ENCODE results near the gene RIMS4.

RIMS4 gene

DNA sequence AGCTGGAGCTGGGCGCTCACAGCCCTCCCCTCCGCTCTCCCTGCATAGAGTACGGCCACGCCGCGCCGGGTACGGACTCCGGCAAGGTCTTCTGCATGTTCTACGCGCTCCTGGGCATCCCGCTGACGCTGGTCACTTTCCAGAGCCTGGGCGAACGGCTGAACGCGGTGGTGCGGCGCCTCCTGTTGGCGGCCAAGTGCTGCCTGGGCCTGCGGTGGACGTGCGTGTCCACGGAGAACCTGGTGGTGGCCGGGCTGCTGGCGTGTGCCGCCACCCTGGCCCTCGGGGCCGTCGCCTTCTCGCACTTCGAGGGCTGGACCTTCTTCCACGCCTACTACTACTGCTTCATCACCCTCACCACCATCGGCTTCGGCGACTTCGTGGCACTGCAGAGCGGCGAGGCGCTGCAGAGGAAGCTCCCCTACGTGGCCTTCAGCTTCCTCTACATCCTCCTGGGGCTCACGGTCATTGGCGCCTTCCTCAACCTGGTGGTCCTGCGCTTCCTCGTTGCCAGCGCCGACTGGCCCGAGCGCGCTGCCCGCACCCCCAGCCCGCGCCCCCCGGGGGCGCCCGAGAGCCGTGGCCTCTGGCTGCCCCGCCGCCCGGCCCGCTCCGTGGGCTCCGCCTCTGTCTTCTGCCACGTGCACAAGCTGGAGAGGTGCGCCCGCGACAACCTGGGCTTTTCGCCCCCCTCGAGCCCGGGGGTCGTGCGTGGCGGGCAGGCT lies 60.1 kb downstream of the RIMS4 start:
- Histone ChIP-seq H4K20me1 (ENCODE audit: insufficient read depth, low read length, poor library complexity, severe bottlenecking) (no peaks in the 10 kb centered on the region), H3K9ac (ENCODE audit: low read depth, low read length, poor library complexity, severe bottlenecking) (no peak overlapping the region), H3K9me2 (replicated peaks; ENCODE audit: low read depth, low read length) (no peaks in the 10 kb centered on the region), H2AFZ (ENCODE audit: low read length) (no peak overlapping the region), H3K4me2 (ENCODE audit: low read depth, low read length, poor library complexity, severe bottlenecking) (no peak overlapping the region), H3K27me3 (ENCODE audit: insufficient read depth, low read length, poor library complexity, severe bottlenecking) (peaks cover 11% of the 10 kb centered on the region), H3F3A (ENCODE audit: low read depth) (no peaks in the 10 kb centered on the region), H3K4me1 (ENCODE audit: insufficient read depth, low read length, poor library complexity, severe bottlenecking) (no peaks in the 10 kb centered on the region), H3K79me2 (ENCODE audit: insufficient read depth, low read length) (no peaks in the 10 kb centered on the region), H3K4me3 (ENCODE audit: low read length, poor library complexity, severe bottlenecking) (no peak overlapping the region), H3K9me3 (ENCODE audit: insufficient read depth, low read depth, low read length) (no peaks in the 10 kb centered on the region), H3K36me3 (ENCODE audit: insufficient read depth, low read length) (no peaks in the 10 kb centered on the region)
- no peak for TF ChIP-seq EZH2phosphoT487 (IDR thresholded peaks at IDR 0.05; ENCODE audit: borderline replicate concordance)
- TF ChIP-seq, protein P1, sequence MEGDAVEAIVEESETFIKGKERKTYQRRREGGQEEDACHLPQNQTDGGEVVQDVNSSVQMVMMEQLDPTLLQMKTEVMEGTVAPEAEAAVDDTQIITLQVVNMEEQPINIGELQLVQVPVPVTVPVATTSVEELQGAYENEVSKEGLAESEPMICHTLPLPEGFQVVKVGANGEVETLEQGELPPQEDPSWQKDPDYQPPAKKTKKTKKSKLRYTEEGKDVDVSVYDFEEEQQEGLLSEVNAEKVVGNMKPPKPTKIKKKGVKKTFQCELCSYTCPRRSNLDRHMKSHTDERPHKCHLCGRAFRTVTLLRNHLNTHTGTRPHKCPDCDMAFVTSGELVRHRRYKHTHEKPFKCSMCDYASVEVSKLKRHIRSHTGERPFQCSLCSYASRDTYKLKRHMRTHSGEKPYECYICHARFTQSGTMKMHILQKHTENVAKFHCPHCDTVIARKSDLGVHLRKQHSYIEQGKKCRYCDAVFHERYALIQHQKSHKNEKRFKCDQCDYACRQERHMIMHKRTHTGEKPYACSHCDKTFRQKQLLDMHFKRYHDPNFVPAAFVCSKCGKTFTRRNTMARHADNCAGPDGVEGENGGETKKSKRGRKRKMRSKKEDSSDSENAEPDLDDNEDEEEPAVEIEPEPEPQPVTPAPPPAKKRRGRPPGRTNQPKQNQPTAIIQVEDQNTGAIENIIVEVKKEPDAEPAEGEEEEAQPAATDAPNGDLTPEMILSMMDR (conservative IDR thresholded peaks at IDR 0.05; ENCODE audit: low read length), result no peak; the same call in 1 of the 2 replicates

DNA sequence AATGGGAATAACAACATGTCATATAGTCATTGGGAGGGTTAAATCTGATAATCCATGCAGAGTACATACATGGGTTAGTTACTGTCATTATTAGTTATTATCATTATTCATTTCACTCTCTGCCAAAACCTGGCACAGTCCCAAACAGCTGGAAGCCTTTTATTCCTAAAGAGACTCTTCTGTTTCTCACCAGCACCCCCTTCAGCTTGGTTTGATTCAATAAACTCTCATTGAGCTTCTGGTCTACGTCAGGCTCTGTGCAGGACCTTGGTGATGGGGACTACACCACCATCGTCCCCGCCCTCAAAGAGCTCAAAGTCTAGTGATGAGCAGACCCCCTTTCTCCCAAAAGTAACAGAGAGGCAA lies 62.4 kb downstream of the RIMS4 start:
- Histone ChIP-seq H3K4me2 (ENCODE audit: low read depth, low read length, poor library complexity, severe bottlenecking) (no peak overlapping the region), H4K20me1 (ENCODE audit: insufficient read depth, low read length, poor library complexity, severe bottlenecking) (no peaks in the 10 kb centered on the region), H2AFZ (ENCODE audit: low read length) (no peak overlapping the region), H3K27me3 (ENCODE audit: insufficient read depth, low read length, poor library complexity, severe bottlenecking) (peaks cover 17% of the 10 kb centered on the region), H3K9ac (ENCODE audit: low read depth, low read length, poor library complexity, severe bottlenecking) (no peak overlapping the region), H3K4me3 (ENCODE audit: low read length, poor library complexity, severe bottlenecking) (no peak overlapping the region), H3K79me2 (ENCODE audit: insufficient read depth, low read length) (no peaks in the 10 kb centered on the region), H3K4me1 (ENCODE audit: insufficient read depth, low read length, poor library complexity, severe bottlenecking) (no peaks in the 10 kb centered on the region), H3K9me2 (replicated peaks; ENCODE audit: low read depth, low read length) (no peaks in the 10 kb centered on the region), H3K9me3 (ENCODE audit: insufficient read depth, low read depth, low read length) (no peaks in the 10 kb centered on the region), H3K36me3 (ENCODE audit: insufficient read depth, low read length) (no peaks in the 10 kb centered on the region), H3F3A (ENCODE audit: low read depth) (no peaks in the 10 kb centered on the region)
- no peak for TF ChIP-seq EZH2phosphoT487 (IDR thresholded peaks at IDR 0.05; ENCODE audit: borderline replicate concordance)
- TF ChIP-seq, protein P1 (conservative IDR thresholded peaks at IDR 0.05; ENCODE audit: low read length), result no peak

DNA sequence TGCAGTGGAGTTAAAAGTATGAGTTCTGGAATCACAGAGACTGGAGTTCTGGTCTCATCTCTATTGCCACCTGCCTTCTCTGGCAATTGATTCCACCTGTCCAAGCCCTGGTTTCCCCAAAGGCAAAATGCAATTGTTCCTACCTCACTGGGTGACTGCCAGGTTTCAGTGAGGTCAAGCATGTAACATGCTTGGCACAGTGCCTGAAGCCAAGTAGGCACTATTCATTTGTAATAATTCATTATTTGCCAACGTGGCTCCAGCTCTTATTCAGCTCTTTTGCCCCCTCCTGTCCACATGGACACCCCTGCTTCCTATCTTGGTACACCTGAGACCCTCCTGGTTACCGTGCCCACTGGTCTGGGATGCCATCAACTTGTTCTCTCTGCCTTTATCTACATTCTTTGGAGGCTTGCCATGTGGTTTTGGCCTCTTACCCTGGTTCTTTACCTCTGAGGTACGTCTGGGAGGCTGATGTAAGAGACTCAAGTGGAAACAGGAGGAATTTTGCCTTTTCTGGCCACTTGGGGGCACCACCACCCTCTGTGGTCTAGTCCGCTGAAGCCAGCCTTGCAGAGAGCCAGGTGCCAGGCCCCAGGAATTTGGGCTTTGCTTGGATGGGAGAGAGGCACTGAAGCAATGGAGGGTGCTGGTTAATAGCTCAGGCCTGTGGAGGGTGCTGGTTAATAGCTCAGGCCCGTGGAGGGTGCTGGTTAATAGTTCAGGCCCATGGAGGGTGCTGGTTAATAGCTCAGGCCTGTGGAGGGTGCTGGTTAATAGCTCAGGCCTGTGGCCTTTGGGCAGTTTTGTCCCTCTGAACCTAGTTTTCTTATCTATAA lies 63.0 kb downstream of the RIMS4 start:
- no peaks in the 10 kb centered on the region for H3K4me1 ChIP-seq (ENCODE audit: insufficient read depth, low read length, poor library complexity, severe bottlenecking)
- H3K36me3 ChIP-seq (ENCODE audit: insufficient read depth, low read length), result no peaks in the 10 kb centered on the region
- H3F3A ChIP-seq (ENCODE audit: low read depth), result no peaks in the 10 kb centered on the region
- peaks cover 23% of the 10 kb centered on the region for H3K27me3 ChIP-seq (ENCODE audit: insufficient read depth, low read length, poor library complexity, severe bottlenecking)
- H3K4me3 ChIP-seq (ENCODE audit: low read length, poor library complexity, severe bottlenecking), result no peak overlapping the region
- H3K9me2 ChIP-seq (replicated peaks; ENCODE audit: low read depth, low read length), result no peaks in the 10 kb centered on the region
- no peak overlapping the region for H3K4me2 ChIP-seq (ENCODE audit: low read depth, low read length, poor library complexity, severe bottlenecking)
- H4K20me1 ChIP-seq (ENCODE audit: insufficient read depth, low read length, poor library complexity, severe bottlenecking), result no peaks in the 10 kb centered on the region
- no peaks in the 10 kb centered on the region for H3K79me2 ChIP-seq (ENCODE audit: insufficient read depth, low read length)
- H2AFZ ChIP-seq (ENCODE audit: low read length), result peak overlapping the region; percentile 24; the same call in 1 of the 2 replicates
- TF ChIP-seq, protein P1 (conservative IDR thresholded peaks at IDR 0.05; ENCODE audit: low read length), result peak; percentile 84
- TF ChIP-seq EZH2phosphoT487 (IDR thresholded peaks at IDR 0.05; ENCODE audit: borderline replicate concordance), result no peak
- H3K9ac ChIP-seq (ENCODE audit: low read depth, low read length, poor library complexity, severe bottlenecking), result no peak overlapping the region
- no peaks in the 10 kb centered on the region for H3K9me3 ChIP-seq (ENCODE audit: insufficient read depth, low read depth, low read length)
